Kidney epithelial cell (primary cell): ENCODE data around the gene CD274. TPM values are rescaled to one million over a fixed set of nuclear protein-coding genes. Genes with fewer than 3 reads are reported as not detected.

ENCODE experiments used
- DNase-seq: peaks from one replicate; pipeline ENCODE4 v3.0.0-alpha.2; 2010; ENCODE audit warnings: low read depth
- H3K27me3 ChIP-seq: 2 replicates; pipeline ENCODE4 v1.6.0; 2011; ENCODE audit warnings: low read length; ENCODE audit not compliant: control insufficient read depth, insufficient read depth
- H3K36me3 ChIP-seq: 2 replicates; pipeline ENCODE4 v1.5.1; 2011; ENCODE audit warnings: low read length; ENCODE audit not compliant: control insufficient read depth, insufficient read depth
- H3K4me3 ChIP-seq: 2 replicates; pipeline ENCODE4 v1.5.1; 2011; ENCODE audit warnings: low read depth, mild to moderate bottlenecking, control low read depth, low read length
- CTCF ChIP-seq: IDR thresholded peaks from 2 replicates; pipeline ENCODE4 v1.5.1; 2011; ENCODE audit warnings: mild to moderate bottlenecking, moderate library complexity, low read length, control low read depth, inconsistent platforms; ENCODE audit not compliant: insufficient read depth, poor library complexity, severe bottlenecking
- total RNA-seq: library from RNA; depleted of rRNA; stranded (reverse); fragments of >200 nt; gene quantifications from 2 replicates; pipeline ENCODE4 v1.2.3, GENCODE V29; 2015

The CD274 gene
- total RNA-seq, 1 donor from 2014 or later: 7.7 TPM

GRCh38 chr9:5512658-5513452, 62.5 kb downstream of the CD274 start:
- H3K4me3 ChIP-seq: no peak overlapping the region
- no peaks in the 10 kb centered on the region for H3K36me3 ChIP-seq
- H3K27me3 ChIP-seq: no peaks in the 10 kb centered on the region
- TF ChIP-seq CTCF: no peak
- DNase-seq: no peak

GRCh38 chr9:5513966-5514616, 63.7 kb downstream of the CD274 start:
- H3K27me3 ChIP-seq: no peaks in the 10 kb centered on the region
- TF ChIP-seq CTCF: no peak
- no peak overlapping the region for H3K4me3 ChIP-seq
- DNase-seq: no peak
- H3K36me3 ChIP-seq: no peaks in the 10 kb centered on the region

- Histone ChIP-seq H3K27me3 (no peaks in the 10 kb centered on the region), H3K4me3 (no peak overlapping the region), H3K36me3 (no peaks in the 10 kb centered on the region)
- TF ChIP-seq CTCF: no peak
- DNase-seq: no peak
Measured at GRCh38 chr9:5514617-5515260, 64.4 kb downstream of the CD274 start.

- Histone ChIP-seq H3K36me3 (no peaks in the 10 kb centered on the region), H3K4me3 (no peak overlapping the region), H3K27me3 (no peaks in the 10 kb centered on the region)
- no peak for DNase-seq
- no peak for TF ChIP-seq CTCF
Measured at GRCh38 chr9:5515261-5515650, 64.9 kb downstream of the CD274 start.

- no peak overlapping the region for H3K4me3 ChIP-seq
- no peaks in the 10 kb centered on the region for H3K27me3 ChIP-seq
- H3K36me3 ChIP-seq: no peaks in the 10 kb centered on the region
- TF ChIP-seq CTCF: no peak
- no peak for DNase-seq
Measured at GRCh38 chr9:5516453-5517220, 66.3 kb downstream of the CD274 start.
